H1 (cell line): Measurements from ENCODE around the gene BCAR1.
"Not testable (repeated sequence)": the region's sequence is repeated elsewhere in the genome, so short reads cannot be mapped to it uniquely, and the experiment has no call there.

ENCODE experiments used
- SAP30 ChIP-seq: fragments of 300-600 bp; sonication (generic); IDR thresholded peaks from 2 replicates; pipeline ENCODE4 v1.7.1; 2012; ENCODE audit warnings: low read length, moderate library complexity, mild to moderate bottlenecking, inconsistent platforms; ENCODE audit not compliant: insufficient read depth, insufficient replicate concordance
- TF ChIP-seq, protein P1 (sequence below), 3 experiments: IDR thresholded peaks; 1 replicate in 2 of 3; 2 replicates in 1 of 3; pipeline versions ENCODE4 v1.5.1 to v1.6.1; 2011; ENCODE audit warnings: low read length in 3 of 3, mild to moderate bottlenecking in 3 of 3, inconsistent platforms in 2 of 3, low read depth in 1 of 3, moderate library complexity in 1 of 3; ENCODE audit not compliant: insufficient read depth in 1 of 3; ENCODE audit errors: control extremely low read depth in 1 of 3

DNA sequence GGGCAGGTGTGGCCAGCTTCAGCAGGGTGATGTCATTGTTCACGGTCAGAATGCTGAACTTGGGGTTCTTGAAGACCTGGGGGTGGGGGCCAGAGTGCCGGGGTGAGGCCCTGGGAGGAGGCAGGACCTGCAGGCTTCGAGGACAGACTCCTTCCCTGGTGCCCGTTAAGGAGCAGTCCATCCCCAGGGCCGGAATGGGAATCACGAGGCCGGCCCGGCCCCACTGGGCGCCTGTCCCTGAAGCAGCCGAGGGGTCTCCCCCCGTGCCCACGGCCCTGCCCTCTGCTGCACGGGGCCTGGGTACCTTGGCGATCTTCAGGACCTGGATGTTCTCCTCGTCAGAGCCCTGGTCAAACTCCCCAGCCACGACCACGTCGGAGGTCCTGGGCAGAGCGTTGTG lies 46.0 kb downstream of the BCAR1 start:
- not testable (repeated sequence) for TF ChIP-seq SAP30
- TF ChIP-seq, protein P1, sequence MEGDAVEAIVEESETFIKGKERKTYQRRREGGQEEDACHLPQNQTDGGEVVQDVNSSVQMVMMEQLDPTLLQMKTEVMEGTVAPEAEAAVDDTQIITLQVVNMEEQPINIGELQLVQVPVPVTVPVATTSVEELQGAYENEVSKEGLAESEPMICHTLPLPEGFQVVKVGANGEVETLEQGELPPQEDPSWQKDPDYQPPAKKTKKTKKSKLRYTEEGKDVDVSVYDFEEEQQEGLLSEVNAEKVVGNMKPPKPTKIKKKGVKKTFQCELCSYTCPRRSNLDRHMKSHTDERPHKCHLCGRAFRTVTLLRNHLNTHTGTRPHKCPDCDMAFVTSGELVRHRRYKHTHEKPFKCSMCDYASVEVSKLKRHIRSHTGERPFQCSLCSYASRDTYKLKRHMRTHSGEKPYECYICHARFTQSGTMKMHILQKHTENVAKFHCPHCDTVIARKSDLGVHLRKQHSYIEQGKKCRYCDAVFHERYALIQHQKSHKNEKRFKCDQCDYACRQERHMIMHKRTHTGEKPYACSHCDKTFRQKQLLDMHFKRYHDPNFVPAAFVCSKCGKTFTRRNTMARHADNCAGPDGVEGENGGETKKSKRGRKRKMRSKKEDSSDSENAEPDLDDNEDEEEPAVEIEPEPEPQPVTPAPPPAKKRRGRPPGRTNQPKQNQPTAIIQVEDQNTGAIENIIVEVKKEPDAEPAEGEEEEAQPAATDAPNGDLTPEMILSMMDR (IDR thresholded peaks at IDR 0.05; ENCODE audit: control extremely low read depth in 1 of 3, insufficient read depth in 1 of 3, low read depth in 1 of 3, low read length in 3 of 3), result not testable (repeated sequence)
